ENCODE data around the gene GALNT18.

Gene GALNT18

DNA sequence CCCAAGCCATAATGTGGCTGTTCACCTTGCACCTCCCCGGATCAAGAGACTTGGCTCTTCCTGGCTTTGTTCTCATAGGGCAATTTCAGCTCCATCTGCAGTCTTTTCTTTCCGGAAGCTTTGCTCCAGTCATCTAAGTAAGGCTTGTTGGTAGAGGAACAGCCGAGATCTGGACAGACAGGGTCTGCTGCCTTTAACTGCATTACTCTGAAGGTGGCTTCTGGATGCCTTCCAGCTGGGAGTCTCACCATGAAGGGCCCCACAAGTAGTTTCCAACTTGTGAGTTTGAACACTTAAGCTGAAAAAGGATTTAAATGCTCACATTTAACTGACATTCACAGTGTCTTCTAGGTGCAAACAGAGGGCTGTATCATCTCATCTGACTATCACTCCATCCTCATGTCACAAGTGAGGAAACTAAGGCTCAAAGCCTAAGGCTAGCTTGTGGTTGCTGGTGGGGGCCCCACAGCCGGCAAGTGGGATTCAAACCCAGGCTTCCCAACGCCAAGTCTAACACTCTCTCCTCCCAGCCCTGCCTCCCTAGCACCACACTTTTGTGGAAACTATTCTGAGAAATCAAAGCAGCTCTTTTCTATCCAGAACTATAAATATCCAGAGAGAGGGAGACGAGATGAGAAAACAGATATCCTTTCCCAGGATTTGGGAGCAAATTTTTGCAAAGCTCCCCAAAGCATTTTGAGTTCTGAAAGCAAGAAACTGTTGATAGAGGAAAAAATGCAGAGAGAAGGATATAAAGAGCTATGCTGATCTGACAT, 58.4 kb downstream of the GALNT18 start:
- no peak for DNase-seq (ENCODE audit: low read depth)

- DNase-seq (ENCODE audit: low read depth): no peak
Observed at GRCh38 chr11:11561991-11562390, 59.8 kb downstream of the GALNT18 start.

- no peak for DNase-seq (ENCODE audit: low read depth)
Observed at GRCh38 chr11:11558826-11559225, 63.0 kb downstream of the GALNT18 start.

DNA sequence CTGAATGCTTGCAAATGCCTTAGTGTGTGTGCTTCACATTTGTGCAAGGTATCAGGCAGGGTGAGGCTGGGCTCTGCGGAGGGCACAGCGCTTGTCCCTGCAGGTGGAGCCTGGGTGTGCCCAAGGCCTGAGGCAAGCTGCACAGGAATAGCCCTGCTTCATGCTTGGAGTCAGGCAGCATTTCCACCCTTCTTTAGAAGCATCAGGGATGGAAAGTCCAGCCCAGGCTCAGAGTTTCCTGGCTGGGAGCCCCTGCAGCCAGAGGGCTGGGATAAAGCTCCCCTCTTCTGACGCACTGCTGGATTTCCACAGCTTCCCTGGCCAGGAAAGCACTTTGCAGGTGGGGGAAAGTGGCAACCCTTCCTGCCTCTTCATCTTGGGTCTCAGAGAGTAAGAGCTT, 63.4 kb downstream of the GALNT18 start:
- DNase-seq (ENCODE audit: low read depth): no peak

GRCh38 chr11:11555208-11555607, 66.6 kb downstream of the GALNT18 start:
- DNase-seq (ENCODE audit: low read depth): no peak

GRCh38 chr11:11553573-11553972, 68.2 kb downstream of the GALNT18 start:
- no peak for DNase-seq (ENCODE audit: low read depth)

- DNase-seq (ENCODE audit: low read depth): no peak
Observed at GRCh38 chr11:11552529-11553087, 69.2 kb downstream of the GALNT18 start.

DNA sequence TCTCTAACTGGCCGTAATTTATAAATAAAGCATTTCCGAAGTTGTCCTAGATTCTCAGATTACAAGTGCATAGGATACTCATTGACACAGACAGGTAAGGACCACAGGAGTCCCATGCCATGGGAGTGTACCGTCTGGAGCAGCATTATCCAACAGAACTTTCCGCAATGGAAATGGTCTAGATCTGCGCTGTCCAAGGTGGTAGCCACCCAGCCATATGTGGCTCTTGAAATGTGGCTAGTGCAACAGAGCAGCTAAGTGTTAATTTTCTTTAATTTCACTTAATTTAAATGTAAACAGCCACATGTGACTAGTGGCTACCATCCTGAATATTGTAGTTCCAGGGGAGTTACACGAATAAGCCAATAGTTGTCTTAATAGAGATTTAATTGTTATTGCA, 71.3 kb downstream of the GALNT18 start:
- DNase-seq (ENCODE audit: low read depth): no peak

- DNase-seq (ENCODE audit: low read depth): no peak
Observed at GRCh38 chr11:11545285-11546275, 76.2 kb downstream of the GALNT18 start.

- no peak for DNase-seq (ENCODE audit: low read depth)
Observed at GRCh38 chr11:11543656-11544055, 78.1 kb downstream of the GALNT18 start.

DNA sequence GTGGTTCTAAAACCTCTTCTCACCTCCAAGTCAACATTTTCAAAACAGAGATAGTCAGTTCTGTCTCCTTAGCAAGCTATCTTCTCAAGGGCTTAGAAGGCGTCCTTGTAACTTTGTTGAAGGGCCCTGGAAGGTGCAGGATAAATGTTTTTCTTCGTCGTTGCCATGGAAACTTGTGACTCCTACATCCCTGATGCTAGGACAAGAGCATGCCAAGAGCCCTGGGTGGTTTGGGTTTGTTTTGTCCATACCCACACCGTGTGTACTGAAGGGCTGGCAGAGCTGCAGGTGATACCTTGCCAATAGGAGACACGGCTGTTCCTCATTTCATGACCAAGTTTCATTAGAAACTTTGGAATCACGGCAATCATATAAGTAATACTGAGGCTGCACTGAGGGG, 81.6 kb downstream of the GALNT18 start:
- no peak for DNase-seq (ENCODE audit: low read depth)

DNA sequence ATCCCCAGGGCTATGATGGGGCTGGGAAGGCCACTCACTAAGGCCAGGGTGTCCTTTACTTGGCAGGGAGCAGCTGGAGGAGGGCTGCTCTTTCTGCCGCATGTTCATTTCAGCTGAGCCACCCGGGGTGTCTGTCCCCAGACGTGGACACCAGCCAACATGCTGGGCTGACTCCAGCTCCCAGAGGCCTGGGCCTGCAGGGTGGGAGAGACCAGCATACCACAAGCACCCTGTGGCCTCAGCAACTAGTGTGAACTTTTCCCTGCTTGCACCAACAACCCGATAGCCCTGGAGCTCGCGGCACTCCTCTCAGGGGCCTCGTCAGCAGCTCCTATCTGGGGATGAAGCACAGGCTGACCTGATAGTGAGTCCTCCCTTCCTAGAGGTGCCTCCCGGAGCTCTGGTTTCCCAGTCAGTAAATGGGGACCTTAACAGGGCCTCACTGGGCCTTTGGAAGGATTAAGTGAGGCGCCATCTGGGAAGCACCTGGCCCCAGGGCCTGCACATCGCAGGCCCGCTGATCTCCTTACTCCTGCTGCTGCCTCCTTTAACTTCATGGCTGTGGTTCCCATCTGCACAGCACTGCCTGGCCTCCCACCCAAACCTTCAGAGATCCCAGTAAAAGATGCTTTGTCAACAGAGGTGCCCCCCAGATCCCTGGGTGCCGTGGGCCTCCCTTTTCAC, 83.4 kb downstream of the GALNT18 start:
- no peak for DNase-seq (ENCODE audit: low read depth)

DNA sequence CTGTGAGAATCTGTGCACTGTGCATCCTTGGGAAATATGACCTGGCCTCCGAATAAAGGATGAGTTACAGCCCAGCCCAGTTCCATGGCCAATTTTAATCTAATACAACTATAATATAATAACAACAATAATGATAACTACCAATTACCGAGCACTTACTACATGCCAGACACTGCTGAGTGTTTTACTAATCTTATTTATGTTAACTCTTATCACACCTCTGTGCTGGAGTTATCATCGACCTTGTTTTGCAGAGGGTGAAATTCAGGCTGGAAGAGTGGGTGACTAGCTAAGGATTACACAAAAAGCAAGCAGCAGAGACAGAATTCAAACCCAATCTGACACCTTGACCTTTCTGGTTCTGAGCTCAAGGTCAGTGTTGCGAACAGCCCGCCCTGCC, 83.9 kb downstream of the GALNT18 start:
- no peak for DNase-seq (ENCODE audit: low read depth)

GRCh38 chr11:11537372-11537771, 84.4 kb downstream of the GALNT18 start:
- no peak for DNase-seq (ENCODE audit: low read depth)

GRCh38 chr11:11536650-11537049, 85.2 kb downstream of the GALNT18 start:
- no peak for DNase-seq (ENCODE audit: low read depth)

GRCh38 chr11:11535611-11536010, 86.2 kb downstream of the GALNT18 start:
- no peak for DNase-seq (ENCODE audit: low read depth)

DNA sequence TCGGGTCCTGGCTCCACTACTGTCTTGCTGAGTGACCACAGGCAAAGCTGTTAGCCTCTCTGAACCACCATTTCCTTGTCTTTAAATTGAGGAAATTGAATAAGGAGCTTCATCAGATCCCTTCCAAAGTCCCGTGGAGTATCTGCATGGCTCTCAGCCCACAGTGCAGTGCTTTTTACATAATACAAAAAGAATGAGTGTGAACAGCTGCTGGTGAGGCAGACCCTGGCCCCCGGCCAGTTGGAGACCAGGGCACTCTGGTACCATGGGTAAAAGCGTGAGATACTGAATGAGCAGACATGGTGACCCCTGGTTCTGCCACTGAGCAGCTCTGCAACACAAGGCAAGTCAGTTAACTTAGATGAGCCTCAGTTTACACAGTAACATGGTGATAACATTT, 86.8 kb downstream of the GALNT18 start:
- DNase-seq (ENCODE audit: low read depth): no peak

GRCh38 chr11:11533751-11534150, 88.1 kb downstream of the GALNT18 start:
- no peak for DNase-seq (ENCODE audit: low read depth)

DNA sequence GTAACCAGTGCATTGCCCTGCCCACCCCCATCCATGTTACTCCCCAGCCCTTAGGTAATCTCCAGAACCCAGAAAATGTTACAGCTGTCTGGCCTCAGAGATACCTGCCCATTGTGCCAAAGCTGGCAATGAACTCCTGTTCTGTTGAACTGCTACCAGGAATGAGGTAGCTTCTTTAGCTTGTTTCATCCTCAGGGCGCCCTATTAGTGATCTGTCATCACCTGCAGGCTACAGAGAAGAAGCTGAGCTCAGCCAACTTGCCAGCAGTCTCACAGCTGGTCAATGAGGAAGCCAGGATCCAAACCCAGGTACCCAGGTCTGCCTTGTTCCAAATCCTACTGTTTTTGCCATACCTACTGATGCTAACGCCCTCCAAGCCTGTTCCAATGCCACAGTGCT, 88.7 kb downstream of the GALNT18 start:
- no peak for DNase-seq (ENCODE audit: low read depth)

DNA sequence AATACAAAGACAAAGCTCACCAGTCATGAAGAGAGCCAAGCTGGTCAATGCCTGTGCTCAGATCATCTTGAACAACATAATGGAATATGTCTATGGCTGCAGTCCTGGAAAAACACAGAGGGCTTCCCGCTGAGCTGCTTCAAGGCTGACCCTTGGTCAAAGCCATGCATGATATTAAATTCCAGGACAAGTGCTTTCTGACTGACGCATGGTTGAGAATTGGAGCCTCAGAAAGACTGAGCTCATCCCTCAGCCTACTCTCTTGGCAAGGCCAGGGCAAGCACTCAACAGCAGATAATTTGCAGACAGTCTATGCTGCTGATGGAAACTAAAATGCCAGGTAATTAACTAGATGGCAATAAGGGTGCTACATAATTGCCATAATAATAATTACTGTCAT, 89.2 kb downstream of the GALNT18 start:
- peak; percentile 48 for DNase-seq (ENCODE audit: low read depth)

DNA sequence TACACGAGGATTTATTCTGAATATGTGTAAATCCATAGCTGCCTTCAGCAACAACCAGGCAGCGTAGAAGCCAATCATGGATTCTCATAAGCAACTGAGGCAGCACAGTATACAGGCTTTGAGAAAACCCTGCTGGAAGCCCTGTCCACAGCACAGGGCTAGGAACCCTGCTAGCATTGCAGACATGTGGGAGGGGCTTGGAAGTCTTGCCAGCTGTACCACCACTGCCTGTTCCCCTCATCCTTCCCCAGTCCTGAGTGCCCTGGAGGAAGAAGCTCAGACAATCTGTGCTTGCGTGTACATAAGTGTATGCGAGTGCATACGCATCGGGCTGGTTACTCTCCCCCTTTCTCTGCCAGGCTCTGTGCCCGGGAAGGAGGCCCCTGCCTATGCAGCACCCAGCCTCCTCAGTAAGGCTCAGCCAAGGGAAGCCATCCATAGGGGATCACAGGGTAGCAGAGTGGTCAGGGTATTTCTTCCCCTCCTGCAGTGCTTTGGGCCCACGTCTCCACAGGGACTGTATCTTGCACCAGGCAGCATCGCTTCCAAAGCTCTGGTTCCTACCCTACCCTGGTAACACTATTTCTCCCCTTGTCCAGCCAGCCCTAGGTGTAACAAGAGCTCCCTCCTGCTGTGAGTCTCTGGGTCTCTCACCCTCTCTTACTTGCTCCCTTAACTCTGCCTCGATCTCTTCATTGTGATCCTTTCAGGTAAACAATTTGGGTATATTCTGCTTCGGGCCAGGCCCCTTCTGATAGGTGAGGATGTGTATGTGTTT, 90.5 kb downstream of the GALNT18 start:
- no peak for DNase-seq (ENCODE audit: low read depth)

Measured in stromal cell of bone marrow (primary cell).